Hematopoietic multipotent progenitor cell treated with erythropoietin and hydrocortisone succinate and interleukin-3 and kit ligand, for 17 days (in vitro differentiated cells): ENCODE data around the gene CAST.

ENCODE experiments used
- DNase-seq: peaks from one replicate; pipeline ENCODE4 v3.0.0-alpha.2; 2015; ENCODE audit warnings: low spot score

Gene CAST

GRCh38 chr5:96648023-96648422 lies 14.2 kb upstream of the CAST start:
- DNase-seq: no peak

GRCh38 chr5:96648593-96648992 lies 13.6 kb upstream of the CAST start:
- DNase-seq: no peak

GRCh38 chr5:96649251-96649662 lies 12.9 kb upstream of the CAST start:
- no peak for DNase-seq

GRCh38 chr5:96649681-96650540 lies 12.3 kb upstream of the CAST start:
- DNase-seq: no peak

GRCh38 chr5:96651047-96651446 lies 11.1 kb upstream of the CAST start:
- no peak for DNase-seq

- DNase-seq: no peak
Measured at GRCh38 chr5:96651948-96652753, 10.0 kb upstream of the CAST start.

- DNase-seq: no peak
Measured at GRCh38 chr5:96652769-96653454, 9.3 kb upstream of the CAST start.

- no peak for DNase-seq
Measured at GRCh38 chr5:96654209-96654608, 8.0 kb upstream of the CAST start.

- DNase-seq: no peak
Measured at GRCh38 chr5:96655085-96655484, 7.1 kb upstream of the CAST start.

- DNase-seq: no peak
Measured at GRCh38 chr5:96655506-96655905, 6.7 kb upstream of the CAST start.

GRCh38 chr5:96657068-96657467 lies 5.1 kb upstream of the CAST start:
- no peak for DNase-seq

- no peak for DNase-seq
Measured at GRCh38 chr5:96658272-96658671, 3.9 kb upstream of the CAST start.

- no peak for DNase-seq
Measured at GRCh38 chr5:96659170-96659569, 3.0 kb upstream of the CAST start.

GRCh38 chr5:96660971-96661854 lies 963 bp upstream of the CAST start:
- DNase-seq: no peak

- DNase-seq: peak; percentile 83
Measured at GRCh38 chr5:96662725-96663518, 746 bp downstream of the CAST start.

- no peak for DNase-seq
Measured at GRCh38 chr5:96663608-96664007, 1.4 kb downstream of the CAST start.

- no peak for DNase-seq
Measured at GRCh38 chr5:96664669-96665068, 2.5 kb downstream of the CAST start.

GRCh38 chr5:96668725-96669124 lies 6.5 kb downstream of the CAST start:
- DNase-seq: no peak

GRCh38 chr5:96669909-96670308 lies 7.7 kb downstream of the CAST start:
- no peak for DNase-seq

GRCh38 chr5:96671441-96671840 lies 9.3 kb downstream of the CAST start:
- DNase-seq: no peak

- DNase-seq: no peak
Measured at GRCh38 chr5:96673127-96673526, 11.0 kb downstream of the CAST start.
